ENCODE data around the gene THUMPD3. TPM values are rescaled to one million over a fixed set of nuclear protein-coding genes. Genes with fewer than 3 reads are reported as not detected.

Gene THUMPD3
- total and polyA plus RNA-seq, 2 of the 13 experiments (the other 11 are each of a cell fraction or from before 2014, with no cell fraction given), result 31.2 to 44.1 TPM

- TF ChIP-seq ZNF30 (CRISPR knock-in tag; IDR thresholded peaks at IDR 0.05) (no peak), PRDM10 (CRISPR knock-in tag; IDR thresholded peaks at IDR 0.05; ENCODE audit: low read depth) (peak; percentile 82; the same call in 1 of the 2 replicates), IKZF5 (CRISPR knock-in tag; IDR thresholded peaks at IDR 0.05) (peak; percentile 97), CENPBD1 (CRISPR knock-in tag; IDR thresholded peaks at IDR 0.05; ENCODE audit: borderline replicate concordance, low read depth) (no peak), KLF9 (CRISPR knock-in tag; IDR thresholded peaks at IDR 0.05; ENCODE audit: low read depth) (0 out of 2 replicates have a peak, but pooled peaks have one; percentile 39), SP1 (IDR thresholded peaks at IDR 0.05) (no peak), SP1 (CRISPR knock-in tag; IDR thresholded peaks at IDR 0.05) (no peak), ZNF230 (CRISPR knock-in tag; IDR thresholded peaks at IDR 0.05) (peak; percentile 45; the same call in 1 of the 2 replicates), RBFOX2 (IDR thresholded peaks at IDR 0.05; ENCODE audit: low read depth, low read length) (peak; percentile 46; the same call in 1 of the 2 replicates), BCLAF1 (IDR thresholded peaks at IDR 0.05) (no peak), ZNF124 (CRISPR knock-in tag; IDR thresholded peaks at IDR 0.05) (peak; percentile 81; the same call in 1 of the 2 replicates), ZNF772 (CRISPR knock-in tag; IDR thresholded peaks at IDR 0.05) (no peak), SALL1 (CRISPR knock-in tag; IDR thresholded peaks at IDR 0.05) (peak; percentile 97), ZNF3 (CRISPR knock-in tag; IDR thresholded peaks at IDR 0.05) (peak; percentile 45; the same call in 1 of the 2 replicates), ZBED4 (CRISPR knock-in tag; IDR thresholded peaks at IDR 0.05; ENCODE audit: borderline replicate concordance) (peak; percentile 58; the same call in 1 of the 2 replicates), CBFB (CRISPR knock-in tag; IDR thresholded peaks at IDR 0.05) (no peak), AGO2 (optimal IDR thresholded peaks at IDR 0.05; ENCODE audit: low read depth, low read length) (no peak), MEIS2 (CRISPR knock-in tag; IDR thresholded peaks at IDR 0.05) (peak; percentile 73)
These were observed 60.0 kb downstream of the THUMPD3 start (continued) for GRCh38 chr3:9422712-9423424.

Measured in HepG2 (cell line).